ENCODE measurements around the gene APMAP. TPM values are rescaled to one million over a fixed set of nuclear protein-coding genes. Genes with fewer than 3 reads are reported as not detected.
"Not testable (repeated sequence)": the region's sequence is repeated elsewhere in the genome, so short reads cannot be mapped to it uniquely, and the experiment has no call there.

Gene APMAP
- total RNA-seq, 1 donor from 2014 or later, result 132 TPM

GRCh38 chr20:24954566-24954965 lies 38.0 kb downstream of the APMAP start:
- DNase-seq (ENCODE audit: extremely low read depth, low read depth, low spot score), result no peak

GRCh38 chr20:24954151-24954550 lies 38.4 kb downstream of the APMAP start:
- DNase-seq (ENCODE audit: extremely low read depth, low read depth, low spot score), result no peak

- no peak for DNase-seq (ENCODE audit: extremely low read depth, low read depth, low spot score)
Observed at GRCh38 chr20:24953621-24954133, 38.9 kb downstream of the APMAP start.

GRCh38 chr20:24953209-24953575 lies 39.4 kb downstream of the APMAP start:
- no peak for DNase-seq (ENCODE audit: extremely low read depth, low read depth, low spot score)

- DNase-seq (ENCODE audit: extremely low read depth, low read depth, low spot score), result no peak
Observed at GRCh38 chr20:24952376-24953208, 40.0 kb downstream of the APMAP start.

- no peak for DNase-seq (ENCODE audit: extremely low read depth, low read depth, low spot score)
Observed at GRCh38 chr20:24951536-24952083, 40.9 kb downstream of the APMAP start.

- no peak for DNase-seq (ENCODE audit: extremely low read depth, low read depth, low spot score)
Observed at GRCh38 chr20:24950836-24951525, 41.6 kb downstream of the APMAP start.

- no peak for DNase-seq (ENCODE audit: extremely low read depth, low read depth, low spot score)
Observed at GRCh38 chr20:24950128-24950835, 42.3 kb downstream of the APMAP start.

- no peak for DNase-seq (ENCODE audit: extremely low read depth, low read depth, low spot score)
Observed at GRCh38 chr20:24949756-24950127, 42.8 kb downstream of the APMAP start.

- no peak for DNase-seq (ENCODE audit: extremely low read depth, low read depth, low spot score)
Observed at GRCh38 chr20:24948939-24949679, 43.4 kb downstream of the APMAP start, which contains the start of gene CST7. CST7 (plus strand) TSS chr20:24949269; CDS start chr20:24949506, 237 bp downstream.

GRCh38 chr20:24948396-24948938 lies 44.1 kb downstream of the APMAP start:
- not testable (repeated sequence) for DNase-seq (ENCODE audit: extremely low read depth, low read depth, low spot score)

- not testable (repeated sequence) for DNase-seq (ENCODE audit: extremely low read depth, low read depth, low spot score)
Observed at GRCh38 chr20:24946376-24946775, 46.2 kb downstream of the APMAP start.

GRCh38 chr20:24943731-24944130 lies 48.8 kb downstream of the APMAP start:
- DNase-seq (ENCODE audit: extremely low read depth, low read depth, low spot score), result no peak

GRCh38 chr20:24943196-24943595 lies 49.4 kb downstream of the APMAP start:
- DNase-seq (ENCODE audit: extremely low read depth, low read depth, low spot score), result no peak

GRCh38 chr20:24942679-24943078 lies 49.9 kb downstream of the APMAP start:
- no peak for DNase-seq (ENCODE audit: extremely low read depth, low read depth, low spot score)

GRCh38 chr20:24939036-24939435 lies 53.5 kb downstream of the APMAP start:
- no peak for DNase-seq (ENCODE audit: extremely low read depth, low read depth, low spot score)

GRCh38 chr20:24938498-24938897 lies 54.1 kb downstream of the APMAP start:
- DNase-seq (ENCODE audit: extremely low read depth, low read depth, low spot score), result no peak

GRCh38 chr20:24937579-24937978 lies 55.0 kb downstream of the APMAP start:
- no peak for DNase-seq (ENCODE audit: extremely low read depth, low read depth, low spot score)

- no peak for DNase-seq (ENCODE audit: extremely low read depth, low read depth, low spot score)
Observed at GRCh38 chr20:24936526-24937407, 55.8 kb downstream of the APMAP start.
